ENCODE measurements around the gene LRP6.

Gene LRP6

GRCh38 chr12:12191008-12191407 lies 75.8 kb downstream of the LRP6 start:
- Histone ChIP-seq H3K9me3 (ENCODE audit: control insufficient read depth, insufficient read depth, low read length) (no peaks in the 10 kb centered on the region), H3K27me3 (ENCODE audit: control insufficient read depth, insufficient read depth, low read length) (no peaks in the 10 kb centered on the region), H3K4me3 (ENCODE audit: low read depth, low read length) (no peak overlapping the region), H3K4me1 (ENCODE audit: control insufficient read depth, insufficient read depth, low read length) (no peaks in the 10 kb centered on the region), H3K9ac (ENCODE audit: low read depth, low read length) (no peak overlapping the region), H3K36me3 (ENCODE audit: control insufficient read depth, insufficient read depth, low read length) (no peaks in the 10 kb centered on the region)

DNA sequence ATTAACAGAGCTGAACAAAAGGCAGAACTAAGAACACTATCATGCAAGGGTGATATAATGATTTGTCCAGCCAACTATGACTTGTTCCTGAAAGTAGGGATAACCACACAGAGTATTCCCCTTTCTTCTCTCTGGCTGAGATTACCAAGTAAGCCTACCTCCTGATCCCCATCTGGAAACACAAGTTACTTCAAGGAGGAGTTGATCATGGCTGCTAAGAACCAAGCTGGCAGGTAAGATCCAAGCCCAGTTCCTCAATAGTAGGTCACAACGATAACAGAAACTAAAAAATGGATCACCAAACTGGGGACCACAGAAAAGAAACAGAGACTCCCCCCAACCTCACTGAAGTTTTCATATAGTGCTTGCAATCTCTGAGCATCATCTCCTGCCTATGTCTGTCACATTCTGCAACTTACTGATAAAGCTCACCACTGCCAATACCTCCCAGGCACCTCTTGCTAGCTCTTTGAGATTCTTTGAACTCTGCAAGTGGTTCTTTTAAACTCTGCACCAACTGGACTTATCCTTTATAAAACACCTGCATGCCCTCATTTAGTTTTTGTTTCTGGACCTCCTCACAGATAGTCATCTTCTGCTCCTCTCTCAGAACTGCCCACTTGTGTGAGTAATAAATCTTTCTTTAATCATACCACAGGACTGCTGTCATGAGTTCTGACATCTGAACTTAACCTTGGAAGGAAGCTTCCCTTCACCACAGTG lies 76.6 kb downstream of the LRP6 start:
- H3K4me3 ChIP-seq (ENCODE audit: low read depth, low read length), result no peak overlapping the region
- no peaks in the 10 kb centered on the region for H3K27me3 ChIP-seq (ENCODE audit: control insufficient read depth, insufficient read depth, low read length)
- H3K4me1 ChIP-seq (ENCODE audit: control insufficient read depth, insufficient read depth, low read length), result no peaks in the 10 kb centered on the region
- no peaks in the 10 kb centered on the region for H3K36me3 ChIP-seq (ENCODE audit: control insufficient read depth, insufficient read depth, low read length)
- H3K9me3 ChIP-seq (ENCODE audit: control insufficient read depth, insufficient read depth, low read length), result no peaks in the 10 kb centered on the region
- no peak overlapping the region for H3K9ac ChIP-seq (ENCODE audit: low read depth, low read length)

DNA sequence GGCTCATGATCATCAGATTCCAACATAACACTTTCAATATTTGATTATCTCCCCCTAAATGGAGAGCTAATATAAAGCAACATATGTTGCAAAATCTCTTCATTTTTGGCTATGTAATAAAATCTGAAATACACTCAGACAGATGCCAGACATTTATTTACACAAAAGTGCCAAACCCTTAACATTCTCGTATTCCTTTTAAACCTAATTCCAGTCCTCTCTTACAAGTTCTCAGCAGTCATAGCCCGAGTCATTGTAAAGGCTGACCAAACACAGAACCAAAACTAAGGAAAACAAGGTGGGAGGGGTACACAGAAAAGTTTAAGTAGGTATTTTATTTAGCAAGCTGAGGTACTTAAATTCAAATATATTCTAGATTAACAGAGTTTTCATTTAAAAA lies 81.4 kb downstream of the LRP6 start:
- no peaks in the 10 kb centered on the region for H3K9me3 ChIP-seq (ENCODE audit: control insufficient read depth, insufficient read depth, low read length)
- H3K4me3 ChIP-seq (ENCODE audit: low read depth, low read length), result no peak overlapping the region
- no peak overlapping the region for H3K9ac ChIP-seq (ENCODE audit: low read depth, low read length)
- no peaks in the 10 kb centered on the region for H3K4me1 ChIP-seq (ENCODE audit: control insufficient read depth, insufficient read depth, low read length)
- peaks cover 2% of the 10 kb centered on the region for H3K36me3 ChIP-seq (ENCODE audit: control insufficient read depth, insufficient read depth, low read length)
- no peaks in the 10 kb centered on the region for H3K27me3 ChIP-seq (ENCODE audit: control insufficient read depth, insufficient read depth, low read length)

GRCh38 chr12:12182703-12183365 lies 84.0 kb downstream of the LRP6 start:
- Histone ChIP-seq H3K36me3 (ENCODE audit: control insufficient read depth, insufficient read depth, low read length) (peaks cover 2% of the 10 kb centered on the region), H3K4me3 (ENCODE audit: low read depth, low read length) (no peak overlapping the region), H3K27me3 (ENCODE audit: control insufficient read depth, insufficient read depth, low read length) (no peaks in the 10 kb centered on the region), H3K9ac (ENCODE audit: low read depth, low read length) (no peak overlapping the region), H3K4me1 (ENCODE audit: control insufficient read depth, insufficient read depth, low read length) (no peaks in the 10 kb centered on the region), H3K9me3 (ENCODE audit: control insufficient read depth, insufficient read depth, low read length) (no peaks in the 10 kb centered on the region)

DNA sequence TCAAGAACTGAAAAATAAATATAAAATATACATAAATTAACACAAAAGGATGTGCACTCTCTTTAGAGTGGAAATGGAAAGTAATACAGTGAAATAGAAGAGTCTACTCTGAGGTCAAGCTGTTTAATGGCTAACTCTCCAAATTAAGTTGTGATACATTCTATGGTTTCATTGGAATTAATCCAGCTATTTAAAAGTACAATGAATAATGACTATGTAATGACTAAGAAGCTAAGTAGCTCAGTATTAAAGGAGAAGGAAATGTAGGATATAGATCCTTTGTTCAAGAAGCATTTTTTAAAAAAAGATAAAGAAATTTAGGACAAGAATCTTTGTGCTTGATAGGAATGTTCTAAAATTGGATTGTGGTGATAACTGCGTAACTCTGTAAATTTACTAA lies 85.3 kb downstream of the LRP6 start:
- Histone ChIP-seq H3K9ac (ENCODE audit: low read depth, low read length) (no peak overlapping the region), H3K9me3 (ENCODE audit: control insufficient read depth, insufficient read depth, low read length) (no peaks in the 10 kb centered on the region), H3K27me3 (ENCODE audit: control insufficient read depth, insufficient read depth, low read length) (no peaks in the 10 kb centered on the region), H3K4me1 (ENCODE audit: control insufficient read depth, insufficient read depth, low read length) (no peaks in the 10 kb centered on the region), H3K36me3 (ENCODE audit: control insufficient read depth, insufficient read depth, low read length) (peaks cover 2% of the 10 kb centered on the region), H3K4me3 (ENCODE audit: low read depth, low read length) (no peak overlapping the region)

DNA sequence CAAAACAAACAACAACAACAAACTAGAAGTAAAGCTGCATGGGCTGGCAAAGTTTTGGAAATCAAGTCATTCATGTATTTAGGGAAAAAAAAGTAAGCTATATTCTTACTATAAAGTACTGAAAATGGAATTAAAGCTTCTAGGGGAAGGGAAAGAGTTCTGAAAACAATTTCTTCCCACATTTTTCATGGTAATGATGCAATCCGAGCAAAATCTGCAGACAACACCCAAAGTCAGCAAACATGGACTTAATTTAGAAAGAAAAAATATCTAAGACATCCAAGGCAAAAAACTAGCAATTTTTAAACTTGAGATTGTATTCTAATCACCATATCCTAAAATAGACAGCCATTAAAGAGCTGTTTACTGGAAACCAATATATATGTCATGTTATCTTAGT lies 86.3 kb downstream of the LRP6 start:
- H3K4me3 ChIP-seq (ENCODE audit: low read depth, low read length), result no peak overlapping the region
- H3K9ac ChIP-seq (ENCODE audit: low read depth, low read length), result no peak overlapping the region
- H3K27me3 ChIP-seq (ENCODE audit: control insufficient read depth, insufficient read depth, low read length), result no peaks in the 10 kb centered on the region
- peaks cover 2% of the 10 kb centered on the region for H3K36me3 ChIP-seq (ENCODE audit: control insufficient read depth, insufficient read depth, low read length)
- no peaks in the 10 kb centered on the region for H3K4me1 ChIP-seq (ENCODE audit: control insufficient read depth, insufficient read depth, low read length)
- no peaks in the 10 kb centered on the region for H3K9me3 ChIP-seq (ENCODE audit: control insufficient read depth, insufficient read depth, low read length)

GRCh38 chr12:12180136-12180535 lies 86.7 kb downstream of the LRP6 start:
- H3K4me1 ChIP-seq (ENCODE audit: control insufficient read depth, insufficient read depth, low read length), result no peaks in the 10 kb centered on the region
- no peaks in the 10 kb centered on the region for H3K27me3 ChIP-seq (ENCODE audit: control insufficient read depth, insufficient read depth, low read length)
- H3K4me3 ChIP-seq (ENCODE audit: low read depth, low read length), result no peak overlapping the region
- H3K9ac ChIP-seq (ENCODE audit: low read depth, low read length), result no peak overlapping the region
- no peaks in the 10 kb centered on the region for H3K9me3 ChIP-seq (ENCODE audit: control insufficient read depth, insufficient read depth, low read length)
- H3K36me3 ChIP-seq (ENCODE audit: control insufficient read depth, insufficient read depth, low read length), result peaks cover 2% of the 10 kb centered on the region

GRCh38 chr12:12178559-12178958 lies 88.3 kb downstream of the LRP6 start:
- no peak overlapping the region for H3K4me3 ChIP-seq (ENCODE audit: low read depth, low read length)
- no peaks in the 10 kb centered on the region for H3K27me3 ChIP-seq (ENCODE audit: control insufficient read depth, insufficient read depth, low read length)
- H3K4me1 ChIP-seq (ENCODE audit: control insufficient read depth, insufficient read depth, low read length), result no peaks in the 10 kb centered on the region
- H3K9ac ChIP-seq (ENCODE audit: low read depth, low read length), result no peak overlapping the region
- peaks cover 2% of the 10 kb centered on the region for H3K36me3 ChIP-seq (ENCODE audit: control insufficient read depth, insufficient read depth, low read length)
- no peaks in the 10 kb centered on the region for H3K9me3 ChIP-seq (ENCODE audit: control insufficient read depth, insufficient read depth, low read length)

- Histone ChIP-seq H3K4me3 (ENCODE audit: low read depth, low read length) (no peak overlapping the region), H3K36me3 (ENCODE audit: control insufficient read depth, insufficient read depth, low read length) (peaks cover 2% of the 10 kb centered on the region), H3K9ac (ENCODE audit: low read depth, low read length) (no peak overlapping the region), H3K4me1 (ENCODE audit: control insufficient read depth, insufficient read depth, low read length) (no peaks in the 10 kb centered on the region), H3K27me3 (ENCODE audit: control insufficient read depth, insufficient read depth, low read length) (no peaks in the 10 kb centered on the region), H3K9me3 (ENCODE audit: control insufficient read depth, insufficient read depth, low read length) (no peaks in the 10 kb centered on the region)
Observed at GRCh38 chr12:12176402-12176801, 90.4 kb downstream of the LRP6 start.

DNA sequence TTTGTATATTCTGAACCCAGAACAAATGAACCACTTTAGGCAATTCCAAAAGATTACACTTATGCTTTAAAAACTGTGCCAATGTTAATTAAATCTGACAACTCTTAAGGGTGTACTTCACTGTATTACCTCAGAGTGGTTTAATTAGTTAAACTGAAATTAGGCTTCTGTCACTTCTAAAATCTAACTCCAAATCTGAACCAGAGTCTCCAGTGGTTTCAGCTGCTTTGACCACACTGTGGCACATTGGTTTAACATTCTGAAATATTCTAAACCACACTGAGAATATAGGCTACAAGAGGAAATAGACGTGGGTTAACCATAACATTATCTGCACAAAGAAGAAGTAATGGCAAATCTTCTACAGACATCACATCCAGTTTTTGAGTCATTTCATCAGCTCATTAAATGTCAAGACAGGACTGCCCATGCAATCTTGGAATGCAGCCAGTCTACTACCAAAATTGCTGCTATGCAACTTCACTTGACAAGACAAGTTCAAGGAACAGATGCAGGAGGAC lies 94.8 kb downstream of the LRP6 start:
- Histone ChIP-seq H3K9ac (ENCODE audit: low read depth, low read length) (no peak overlapping the region), H3K36me3 (ENCODE audit: control insufficient read depth, insufficient read depth, low read length) (no peaks in the 10 kb centered on the region), H3K27me3 (ENCODE audit: control insufficient read depth, insufficient read depth, low read length) (no peaks in the 10 kb centered on the region), H3K4me3 (ENCODE audit: low read depth, low read length) (no peak overlapping the region), H3K9me3 (ENCODE audit: control insufficient read depth, insufficient read depth, low read length) (no peaks in the 10 kb centered on the region), H3K4me1 (ENCODE audit: control insufficient read depth, insufficient read depth, low read length) (no peaks in the 10 kb centered on the region)

DNA sequence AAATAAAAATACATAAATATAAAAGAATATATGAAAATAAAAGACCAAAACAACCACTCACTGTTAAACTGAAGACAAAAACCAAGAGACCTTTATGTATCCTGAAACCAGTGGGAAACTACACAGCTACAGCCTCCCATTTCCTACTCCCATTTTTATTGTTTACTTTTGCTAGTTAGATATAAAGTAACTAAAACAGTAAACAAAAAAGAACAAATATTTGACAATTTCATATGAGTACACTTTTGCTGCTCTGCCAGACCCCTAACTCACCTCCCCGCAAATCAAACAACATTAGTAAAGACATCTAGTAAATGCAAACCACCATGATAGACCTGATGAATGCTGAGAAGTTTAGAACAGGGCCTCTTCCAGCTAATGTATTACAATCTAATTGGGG lies 99.0 kb downstream of the LRP6 start:
- H3K4me1 ChIP-seq (ENCODE audit: control insufficient read depth, insufficient read depth, low read length), result no peaks in the 10 kb centered on the region
- no peaks in the 10 kb centered on the region for H3K9me3 ChIP-seq (ENCODE audit: control insufficient read depth, insufficient read depth, low read length)
- H3K4me3 ChIP-seq (ENCODE audit: low read depth, low read length), result no peak overlapping the region
- no peaks in the 10 kb centered on the region for H3K27me3 ChIP-seq (ENCODE audit: control insufficient read depth, insufficient read depth, low read length)
- H3K9ac ChIP-seq (ENCODE audit: low read depth, low read length), result no peak overlapping the region
- peaks cover 4% of the 10 kb centered on the region for H3K36me3 ChIP-seq (ENCODE audit: control insufficient read depth, insufficient read depth, low read length)

DNA sequence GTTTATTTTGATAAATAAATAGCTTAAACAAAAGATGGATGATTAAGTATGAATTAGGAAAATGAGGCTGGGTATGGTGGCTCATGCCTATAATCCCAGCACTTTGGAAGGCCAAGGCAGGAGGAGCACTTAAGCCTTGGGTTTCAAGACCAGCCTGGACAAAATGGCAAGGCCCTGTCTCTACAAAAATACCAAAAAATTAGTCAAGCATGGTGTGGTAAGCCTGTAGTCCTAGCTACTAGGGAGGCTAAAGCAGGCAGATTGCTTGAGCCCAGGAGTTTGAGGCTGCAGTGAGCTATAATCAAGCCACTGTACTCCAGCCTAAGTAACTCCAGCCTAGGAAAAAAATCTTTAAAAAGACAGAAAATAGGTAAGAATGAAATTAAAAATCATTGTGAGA lies 100.1 kb downstream of the LRP6 start:
- no peaks in the 10 kb centered on the region for H3K27me3 ChIP-seq (ENCODE audit: control insufficient read depth, insufficient read depth, low read length)
- no peaks in the 10 kb centered on the region for H3K9me3 ChIP-seq (ENCODE audit: control insufficient read depth, insufficient read depth, low read length)
- H3K36me3 ChIP-seq (ENCODE audit: control insufficient read depth, insufficient read depth, low read length), result peaks cover 4% of the 10 kb centered on the region
- no peaks in the 10 kb centered on the region for H3K4me1 ChIP-seq (ENCODE audit: control insufficient read depth, insufficient read depth, low read length)
- H3K9ac ChIP-seq (ENCODE audit: low read depth, low read length), result no peak overlapping the region
- no peak overlapping the region for H3K4me3 ChIP-seq (ENCODE audit: low read depth, low read length)
